Measurements from ENCODE around the gene NIBAN1. TPM values are rescaled to one million over a fixed set of nuclear protein-coding genes. Genes with fewer than 3 reads are reported as not detected.

The NIBAN1 gene
- total RNA-seq, 1 experiment from 2014 or later, result 15.6 TPM

- CTCF ChIA-PET, result interaction anchor here (1.4 to 8.1 kb wide), 5 partner anchors 8 to 167 kb away, joined by 4 to 77 read pairs (median 15); no protein-coding TSS in a partner anchor
- DNase-seq (ENCODE audit: unreplicated experiment), result peak; percentile 51
- BruUV-seq (replicated peaks), result TSS peak; percentile 49
- Mint-ChIP-seq H3K4me3 (ENCODE audit: unreplicated experiment) (peak overlapping the region; percentile 70), H3K27me3 (ENCODE audit: insufficient read depth, unreplicated experiment) (peaks cover 85% of the 10 kb centered on the region), H3K9me3 (ENCODE audit: unreplicated experiment) (no peaks in the 10 kb centered on the region), H3K27ac (ENCODE audit: low read depth, unreplicated experiment) (peak overlapping the region; percentile 44), H3K4me1 (ENCODE audit: insufficient read depth, unreplicated experiment) (peaks cover 6% of the 10 kb centered on the region), H3K36me3 (ENCODE audit: insufficient read depth, unreplicated experiment) (no peaks in the 10 kb centered on the region)
- TF ChIP-seq CTCF (IDR thresholded peaks at IDR 0.05; ENCODE audit: unreplicated experiment), result no peak
- intact Hi-C loops (cut with micrococcal nuclease), result no loop called here
- POLR2A ChIA-PET, result interaction anchor here (1.0 to 2.2 kb wide), 11 partner anchors 9 to 180 kb away, joined by 3 to 8 read pairs (median 4); no protein-coding TSS in a partner anchor
Measured at GRCh38 chr1:184973272-184974055, 844 bp downstream of the NIBAN1 start.

GRCh38 chr1:184972315-184973055 lies 1.8 kb downstream of the NIBAN1 start:
- BruUV-seq (replicated peaks), result no TSS peak

GRCh38 chr1:184971522-184972265 lies 2.6 kb downstream of the NIBAN1 start:
- Mint-ChIP-seq H3K36me3 (ENCODE audit: insufficient read depth, unreplicated experiment) (no peaks in the 10 kb centered on the region), H3K4me1 (ENCODE audit: insufficient read depth, unreplicated experiment) (peaks cover 6% of the 10 kb centered on the region), H3K27ac (ENCODE audit: low read depth, unreplicated experiment) (no peak overlapping the region), H3K9me3 (ENCODE audit: unreplicated experiment) (no peaks in the 10 kb centered on the region), H3K27me3 (ENCODE audit: insufficient read depth, unreplicated experiment) (peaks cover 74% of the 10 kb centered on the region), H3K4me3 (ENCODE audit: unreplicated experiment) (no peak overlapping the region)
- intact Hi-C loops (cut with micrococcal nuclease), result no loop called here
- ChIA-PET POLR2A (interaction anchor here (0.8 to 2.5 kb wide), 13 partner anchors 8 to 186 kb away, joined by 3 to 11 read pairs (median 4); no protein-coding TSS in a partner anchor), CTCF (interaction anchor here (0.6 to 8.1 kb wide), 6 partner anchors 10 to 213 kb away, joined by 3 to 77 read pairs (median 10); no protein-coding TSS in a partner anchor)
- no TSS peak for BruUV-seq (replicated peaks)
- TF ChIP-seq CTCF (IDR thresholded peaks at IDR 0.05; ENCODE audit: unreplicated experiment), result no peak
- no peak for DNase-seq (ENCODE audit: unreplicated experiment)

More at GRCh38 chr1:184972315-184973055, 1.8 kb downstream of the NIBAN1 start:
- Mint-ChIP-seq H3K27ac (ENCODE audit: low read depth, unreplicated experiment) (no peak overlapping the region), H3K27me3 (ENCODE audit: insufficient read depth, unreplicated experiment) (peaks cover 82% of the 10 kb centered on the region), H3K36me3 (ENCODE audit: insufficient read depth, unreplicated experiment) (no peaks in the 10 kb centered on the region), H3K4me3 (ENCODE audit: unreplicated experiment) (no peak overlapping the region), H3K9me3 (ENCODE audit: unreplicated experiment) (no peaks in the 10 kb centered on the region), H3K4me1 (ENCODE audit: insufficient read depth, unreplicated experiment) (peaks cover 6% of the 10 kb centered on the region)
- intact Hi-C loops (cut with micrococcal nuclease), result no loop called here
- CTCF ChIA-PET, result interaction anchor here (0.6 to 8.1 kb wide), 5 partner anchors 9 to 214 kb away, joined by 3 to 77 read pairs (median 15); no protein-coding TSS in a partner anchor
- no peak for DNase-seq (ENCODE audit: unreplicated experiment)
- TF ChIP-seq CTCF (IDR thresholded peaks at IDR 0.05; ENCODE audit: unreplicated experiment), result no peak
- POLR2A ChIA-PET, result interaction anchor here (0.6 to 2.5 kb wide), 12 partner anchors 9 to 185 kb away, joined by 3 to 11 read pairs (median 4); no protein-coding TSS in a partner anchor
